NCI-H1092 treated with DMSO at 0.1 percent for 48 hours (cell line): ENCODE data around the gene BANP.
"Not testable (repeated sequence)": the region's sequence is repeated elsewhere in the genome, so short reads cannot be mapped to it uniquely, and the experiment has no call there.

Experiments used
- DNase-seq: peaks from one replicate; lab custom pipeline; 2025; lab: John Stamatoyannopoulos, UW

The BANP gene

GRCh38 chr16:88047462-88047861 is 96.2 kb downstream of the BANP start:
- no peak for DNase-seq

DNA sequence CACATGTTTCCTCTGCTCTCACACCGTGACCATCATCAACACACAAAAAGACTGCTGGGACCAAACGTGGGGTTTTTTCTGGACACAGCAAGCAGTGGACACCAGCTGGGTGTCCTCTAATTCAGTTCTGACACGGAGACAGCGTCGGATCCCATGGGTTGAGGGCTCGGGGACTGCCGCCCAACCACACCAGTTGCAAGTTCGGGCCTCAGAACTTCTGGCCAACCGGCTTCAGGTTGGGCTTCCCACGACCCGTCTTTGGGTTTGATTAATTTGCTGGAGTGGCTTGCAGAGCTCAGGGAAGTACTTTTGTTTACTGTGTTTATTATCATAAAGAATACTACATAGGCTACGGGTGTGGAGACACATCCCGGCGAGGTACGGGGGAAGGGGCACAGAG is 97.8 kb downstream of the BANP start:
- DNase-seq: no peak

DNA sequence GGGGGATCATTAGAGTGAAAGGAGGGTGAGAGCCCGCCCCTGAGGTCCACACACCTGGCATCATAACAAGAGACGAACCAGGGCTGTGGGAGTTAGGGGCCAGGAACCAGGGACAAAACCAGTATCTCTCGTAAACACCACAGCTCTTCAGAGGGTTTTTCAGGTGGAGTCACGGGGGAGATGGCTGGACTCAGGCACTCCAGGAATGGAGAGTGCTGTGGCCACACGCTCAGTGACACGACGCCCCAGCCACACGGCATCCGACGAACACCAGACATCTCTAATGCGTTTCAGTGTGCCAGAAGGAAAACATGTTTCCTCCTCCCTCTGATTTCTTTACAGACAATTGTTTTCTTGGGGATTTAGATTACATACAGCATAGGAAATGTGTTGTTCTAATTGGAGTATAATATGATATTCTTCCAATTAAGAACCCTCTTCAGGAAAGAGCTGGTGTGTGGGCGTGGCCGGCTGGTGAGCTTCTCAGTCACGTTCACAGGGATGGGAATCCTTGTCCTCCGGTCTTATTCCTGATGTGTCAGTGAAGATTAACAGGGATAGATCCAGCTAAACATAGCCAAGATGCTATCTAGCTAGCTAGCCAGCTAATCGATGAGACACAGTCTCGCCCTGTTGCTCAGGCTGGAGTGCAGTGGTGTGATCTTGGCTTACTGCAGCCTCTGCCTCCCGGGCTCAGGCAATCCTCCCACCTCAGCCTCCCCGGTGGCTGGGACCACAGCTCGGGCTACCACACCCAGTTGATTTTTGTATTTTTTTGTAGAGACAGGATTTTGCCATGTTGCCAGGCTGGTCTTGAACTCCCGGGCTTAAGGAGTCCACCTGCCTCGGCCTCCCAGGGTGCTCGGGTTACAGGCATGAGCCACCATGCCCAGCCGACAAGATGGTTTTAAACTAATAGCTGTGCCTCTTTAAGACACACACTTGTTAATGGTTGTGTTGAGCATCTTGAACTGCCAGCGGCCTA is 98.6 kb downstream of the BANP start:
- DNase-seq: no peak

- no peak for DNase-seq
Measured at GRCh38 chr16:88050952-88051660, 99.9 kb downstream of the BANP start.

- no peak for DNase-seq
Measured at GRCh38 chr16:88052661-88053060, 101.4 kb downstream of the BANP start.

DNA sequence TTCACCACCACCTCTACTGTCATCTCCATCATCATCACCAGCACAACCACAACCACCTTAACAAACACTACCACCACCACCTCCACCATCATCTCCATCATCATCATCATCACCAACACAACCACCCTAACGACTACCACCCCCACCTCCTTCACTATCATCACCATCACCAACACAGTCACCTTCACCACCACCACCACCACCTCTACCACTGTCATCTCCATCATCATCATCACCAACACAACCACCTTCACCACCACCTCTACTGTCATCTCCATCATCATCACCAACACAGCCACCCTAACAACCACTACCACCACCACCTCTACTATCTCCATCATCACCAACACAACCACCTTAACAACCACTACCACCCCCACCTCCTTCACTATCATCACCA is 102.2 kb downstream of the BANP start:
- not testable (repeated sequence) for DNase-seq

- DNase-seq: no peak
Measured at GRCh38 chr16:88055356-88055755, 104.1 kb downstream of the BANP start.

DNA sequence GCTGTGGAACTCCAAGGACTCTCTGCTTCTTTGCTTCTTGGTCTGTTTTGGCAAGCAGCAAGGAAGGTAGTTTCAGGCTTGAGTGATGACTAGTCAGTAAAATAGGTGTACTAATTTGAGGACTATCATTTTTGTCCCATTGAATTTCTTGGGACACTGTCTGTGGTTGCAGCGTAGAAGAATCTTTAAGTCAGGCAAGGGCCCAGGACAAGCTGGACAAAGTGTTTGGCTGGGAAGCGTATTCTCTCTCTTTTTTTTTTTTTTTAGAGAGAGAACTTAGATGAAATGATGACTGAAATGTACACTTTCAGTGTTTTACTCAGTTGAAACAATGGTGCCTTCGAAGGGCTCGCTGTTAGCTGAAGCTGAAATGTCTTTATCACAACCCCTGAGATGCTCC is 105.0 kb downstream of the BANP start:
- no peak for DNase-seq

DNA sequence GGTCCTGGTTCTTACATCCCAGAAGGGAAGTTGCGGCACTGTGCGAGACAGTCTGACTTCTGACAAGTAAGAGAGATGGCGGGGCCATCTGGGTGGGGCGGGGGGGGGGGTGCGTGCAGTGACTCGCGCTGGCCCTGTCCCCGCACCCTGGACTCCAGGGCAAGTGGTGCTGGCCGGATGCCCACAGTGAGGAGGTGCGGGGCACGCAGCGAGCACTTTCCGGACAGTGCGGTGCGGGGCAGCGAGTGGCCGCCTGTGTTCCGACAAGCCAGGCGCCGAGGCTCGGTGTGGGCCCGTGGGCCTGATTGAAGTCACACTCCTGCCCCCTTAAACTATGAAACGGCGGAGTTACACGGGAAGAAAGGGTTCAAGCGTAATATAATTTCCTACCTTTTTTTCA is 106.4 kb downstream of the BANP start:
- no peak for DNase-seq

DNA sequence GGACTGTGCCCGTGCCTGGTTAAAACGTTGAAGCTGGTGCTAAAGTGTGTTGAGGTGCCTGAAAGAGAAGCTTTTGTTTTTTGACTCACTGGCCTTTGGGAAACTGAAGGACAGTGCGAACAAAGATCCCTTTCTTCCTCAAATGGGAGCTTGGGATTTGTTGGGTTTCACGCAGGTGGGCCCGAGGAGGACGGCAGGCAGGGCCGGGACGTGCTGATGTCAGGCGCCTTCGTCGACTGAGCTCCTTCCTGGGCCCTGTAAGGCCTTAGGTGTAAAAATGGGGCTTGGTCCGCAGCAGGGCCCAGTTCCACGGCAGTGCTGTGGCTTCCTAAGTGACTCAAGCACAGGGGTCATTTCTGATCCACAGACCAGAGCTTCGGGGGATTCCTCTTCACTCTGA is 106.9 kb downstream of the BANP start:
- no peak for DNase-seq

DNA sequence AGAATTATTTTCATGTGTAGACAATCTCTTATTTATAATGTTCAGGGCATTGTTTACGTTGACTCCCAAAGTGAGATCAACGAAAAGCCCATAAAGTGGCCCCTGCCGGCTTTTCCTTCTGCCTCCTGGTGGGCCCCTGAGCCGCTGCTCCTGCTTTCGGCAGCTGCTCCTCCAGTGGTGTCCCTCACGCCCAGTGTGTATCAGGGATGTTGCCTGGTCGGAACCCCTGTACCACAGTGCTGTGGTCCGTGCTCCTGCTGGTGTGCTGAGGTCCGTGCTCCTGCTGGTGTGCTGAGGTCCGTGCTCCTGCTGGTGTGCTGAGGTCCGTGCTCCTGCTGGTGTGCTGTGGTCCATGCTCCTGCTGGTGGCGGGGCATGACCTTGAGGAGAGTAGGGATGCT is 107.6 kb downstream of the BANP start:
- no peak for DNase-seq

DNA sequence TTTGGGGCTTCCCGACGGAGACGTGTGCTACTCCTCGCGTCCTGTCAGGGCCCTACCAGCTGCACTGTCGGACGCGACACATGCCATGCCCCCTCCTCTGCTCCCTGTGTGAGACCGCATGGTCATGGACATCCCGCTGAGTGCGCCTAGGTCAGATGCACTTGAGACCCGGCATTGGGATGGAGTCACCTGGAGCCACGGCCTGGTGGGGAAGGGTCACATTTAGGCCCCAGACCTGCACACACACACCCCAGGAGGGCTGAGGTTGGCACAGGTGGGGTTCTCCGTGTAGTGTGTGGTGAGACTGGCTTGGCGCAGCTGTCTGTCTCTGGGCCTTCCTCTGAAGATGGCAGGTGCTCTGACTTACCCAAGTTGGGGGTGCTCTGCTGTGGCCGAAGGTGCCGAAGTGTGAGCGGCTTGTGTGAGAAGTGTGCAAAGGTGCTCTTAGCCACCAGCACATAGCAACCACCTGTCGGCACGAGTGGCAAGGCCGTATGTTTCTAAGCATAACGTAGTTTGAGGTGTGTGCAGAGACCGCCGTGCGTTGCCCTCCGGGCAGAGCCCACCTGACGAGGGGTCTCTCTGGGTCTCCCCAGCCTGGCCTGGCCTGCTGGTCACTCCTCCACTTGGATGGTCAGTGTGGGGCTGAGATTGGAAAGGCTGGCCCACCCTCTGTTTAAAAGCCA is 108.6 kb downstream of the BANP start:
- no peak for DNase-seq

GRCh38 chr16:88060524-88061219 is 109.4 kb downstream of the BANP start:
- DNase-seq: no peak

GRCh38 chr16:88061346-88062110 is 110.3 kb downstream of the BANP start:
- DNase-seq: no peak

GRCh38 chr16:88062341-88063210 is 111.3 kb downstream of the BANP start:
- no peak for DNase-seq

- DNase-seq: no peak
Measured at GRCh38 chr16:88063211-88063773, 112.1 kb downstream of the BANP start.

GRCh38 chr16:88064011-88064888 is 113.0 kb downstream of the BANP start:
- no peak for DNase-seq

- no peak for DNase-seq
Measured at GRCh38 chr16:88064889-88065746, 113.9 kb downstream of the BANP start.
